ENCODE data around the gene CAPN12.

- TF ChIP-seq MAX (IDR thresholded peaks at IDR 0.05): no peak
- no peak for TF ChIP-seq REST (IDR thresholded peaks at IDR 0.05; ENCODE audit: low read depth)
- no peak for TF ChIP-seq TCF12 (IDR thresholded peaks at IDR 0.05; ENCODE audit: low read depth)
- no peak for TF ChIP-seq RAD21 (IDR thresholded peaks at IDR 0.05; ENCODE audit: low read depth)
These were observed 29.3 kb upstream of the CAPN12 start, which contains the start of gene LGALS7 for GRCh38 chr19:38773469-38774177.

Data from Ishikawa (cell line).